GM10266 (cell line): ENCODE data around the gene GALNT4.

Source experiments
- DNase-seq: peaks from one replicate; pipeline ENCODE4 v3.0.0; 2012; ENCODE audit errors: extremely low spot score
- TF ChIP-seq, protein P1 (sequence below): IDR thresholded peaks from 2 replicates; pipeline ENCODE4 v1.5.1; 2012; ENCODE audit warnings: mild to moderate bottlenecking, low read depth; ENCODE audit not compliant: control insufficient read depth, insufficient read depth; ENCODE audit errors: missing control alignments

The GALNT4 gene

DNA sequence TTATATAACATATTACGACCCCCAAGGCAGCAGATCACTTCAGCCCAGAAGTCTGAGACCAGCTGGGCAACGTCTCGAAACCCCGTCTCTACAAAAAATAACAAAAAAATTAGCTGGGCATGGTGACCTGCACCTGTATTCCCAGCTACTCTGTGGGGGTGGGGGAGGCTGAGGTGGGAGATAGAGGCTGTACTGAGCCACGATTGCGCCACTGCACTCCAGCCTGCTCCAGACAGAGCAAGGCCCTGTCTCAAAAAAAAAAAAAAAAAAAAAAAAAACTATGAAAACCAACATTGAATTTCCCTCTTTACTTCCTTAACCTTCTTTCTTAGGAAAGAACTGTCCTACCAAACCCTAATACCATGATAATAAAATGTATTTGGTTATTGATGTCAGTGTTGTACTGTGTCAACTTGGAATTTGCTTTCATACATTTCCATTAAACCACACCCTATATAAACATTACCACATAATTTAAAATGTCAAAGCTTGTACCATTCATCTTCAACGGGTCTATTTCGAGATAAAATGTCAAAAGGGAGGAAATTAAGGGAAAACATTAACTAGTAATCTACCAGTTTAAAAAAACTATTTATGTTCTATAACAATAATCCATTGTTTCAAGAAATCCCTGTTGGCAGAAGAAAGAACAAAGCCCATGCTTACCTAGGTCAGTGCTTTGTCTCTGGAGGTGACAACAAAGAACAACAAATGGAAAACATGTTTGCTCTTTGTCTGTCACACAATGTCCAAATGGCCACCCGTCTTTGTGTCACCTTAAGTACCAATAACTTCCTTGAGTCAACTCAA is 17.4 kb downstream of the GALNT4 start:
- TF ChIP-seq, protein P1, sequence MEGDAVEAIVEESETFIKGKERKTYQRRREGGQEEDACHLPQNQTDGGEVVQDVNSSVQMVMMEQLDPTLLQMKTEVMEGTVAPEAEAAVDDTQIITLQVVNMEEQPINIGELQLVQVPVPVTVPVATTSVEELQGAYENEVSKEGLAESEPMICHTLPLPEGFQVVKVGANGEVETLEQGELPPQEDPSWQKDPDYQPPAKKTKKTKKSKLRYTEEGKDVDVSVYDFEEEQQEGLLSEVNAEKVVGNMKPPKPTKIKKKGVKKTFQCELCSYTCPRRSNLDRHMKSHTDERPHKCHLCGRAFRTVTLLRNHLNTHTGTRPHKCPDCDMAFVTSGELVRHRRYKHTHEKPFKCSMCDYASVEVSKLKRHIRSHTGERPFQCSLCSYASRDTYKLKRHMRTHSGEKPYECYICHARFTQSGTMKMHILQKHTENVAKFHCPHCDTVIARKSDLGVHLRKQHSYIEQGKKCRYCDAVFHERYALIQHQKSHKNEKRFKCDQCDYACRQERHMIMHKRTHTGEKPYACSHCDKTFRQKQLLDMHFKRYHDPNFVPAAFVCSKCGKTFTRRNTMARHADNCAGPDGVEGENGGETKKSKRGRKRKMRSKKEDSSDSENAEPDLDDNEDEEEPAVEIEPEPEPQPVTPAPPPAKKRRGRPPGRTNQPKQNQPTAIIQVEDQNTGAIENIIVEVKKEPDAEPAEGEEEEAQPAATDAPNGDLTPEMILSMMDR, result no peak
- no peak for DNase-seq

DNA sequence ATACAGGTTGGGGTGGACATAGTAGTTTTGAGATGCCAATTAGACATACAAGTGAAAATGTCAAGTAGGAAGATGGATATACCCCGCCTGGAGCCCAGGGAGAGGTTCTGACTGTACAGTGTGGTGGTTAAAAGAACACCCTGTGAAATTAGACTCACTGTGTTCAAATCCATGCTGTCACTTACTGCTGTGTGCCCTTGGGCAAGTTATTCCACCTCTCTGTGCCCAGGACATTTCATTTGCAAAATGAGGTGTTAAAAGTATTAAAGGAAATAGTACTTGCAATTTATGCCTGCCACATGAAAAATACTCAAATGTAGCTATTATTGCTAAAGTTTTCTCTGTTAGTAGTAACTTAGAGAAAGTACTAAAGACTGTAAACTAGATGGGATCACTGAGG is 18.5 kb downstream of the GALNT4 start:
- DNase-seq, result no peak
- TF ChIP-seq, protein P1, result no peak

DNA sequence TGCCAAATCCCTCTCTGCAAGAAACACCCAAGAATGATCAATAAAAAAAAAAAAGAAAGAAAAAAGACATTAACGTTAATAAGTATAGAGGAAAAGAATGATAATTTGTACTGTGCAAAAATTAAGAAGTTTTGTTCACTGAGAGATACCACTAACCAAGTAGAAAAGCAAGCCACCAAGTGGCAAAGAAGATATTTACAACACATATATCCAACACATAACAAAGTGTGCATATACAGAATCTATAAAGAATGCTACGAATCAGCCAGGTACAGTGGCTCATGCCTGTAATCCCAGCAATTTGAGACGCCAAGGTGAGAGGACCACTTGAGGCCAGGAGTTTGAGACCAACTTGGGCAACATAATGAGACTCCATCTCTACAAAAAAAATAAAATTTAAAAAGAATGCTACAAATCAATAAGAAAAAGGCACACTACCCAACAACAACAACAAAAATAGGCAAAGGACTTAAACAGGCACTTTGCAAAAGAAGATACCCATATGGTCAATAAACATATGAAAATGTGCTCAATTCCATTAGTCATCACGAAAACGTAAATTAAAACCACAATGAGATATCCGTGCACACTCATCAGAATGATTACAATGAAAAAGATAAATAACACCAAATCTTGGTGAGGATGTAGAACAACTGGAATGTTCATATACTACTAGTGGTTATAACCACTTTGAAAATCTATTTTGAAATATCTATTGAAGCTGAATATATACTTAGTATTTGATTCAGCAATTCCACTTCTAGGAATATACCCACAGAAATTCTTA is 19.8 kb downstream of the GALNT4 start:
- TF ChIP-seq, protein P1, result no peak
- DNase-seq, result no peak

DNA sequence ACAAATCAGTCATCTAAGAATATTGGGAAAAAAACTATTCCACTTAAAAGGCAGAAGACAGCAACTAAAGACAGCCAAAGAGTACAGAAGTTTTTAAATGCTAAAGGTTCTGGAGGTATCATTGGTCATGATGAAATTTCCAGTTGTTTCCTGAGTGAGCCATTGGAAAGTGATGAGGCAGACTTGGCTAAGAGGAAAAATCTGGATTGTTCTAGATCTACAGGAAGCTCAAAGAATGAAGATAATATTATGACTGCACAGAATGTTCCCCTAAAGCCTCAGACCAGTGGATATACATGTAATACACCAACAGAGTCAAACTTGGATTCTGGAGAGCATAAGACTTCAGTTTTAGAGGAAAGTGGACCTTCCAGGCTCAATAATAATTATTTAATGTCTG is 22.8 kb downstream of the GALNT4 start:
- TF ChIP-seq, protein P1, result no peak
- no peak for DNase-seq

DNA sequence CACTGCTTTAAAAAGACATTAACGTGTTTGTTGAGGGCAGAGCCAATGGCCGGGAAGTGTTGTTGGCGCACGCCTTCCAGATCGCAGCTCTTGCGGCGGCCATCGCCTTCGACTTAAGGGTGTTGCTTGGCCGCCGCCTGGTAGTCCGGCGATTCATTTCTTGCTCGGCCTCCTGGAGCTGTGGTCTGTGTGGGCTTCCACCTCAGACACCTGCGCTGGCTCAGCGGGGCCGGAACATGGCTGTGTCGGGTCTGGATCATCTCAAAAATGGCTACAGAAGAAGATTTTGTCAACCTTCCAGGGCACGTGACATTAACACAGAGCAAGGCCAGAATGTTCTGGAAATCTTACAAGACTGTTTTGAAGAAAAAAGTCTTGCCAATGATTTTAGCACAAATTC is 24.7 kb downstream of the GALNT4 start:
- DNase-seq, result no peak
- TF ChIP-seq, protein P1, result no peak

DNA sequence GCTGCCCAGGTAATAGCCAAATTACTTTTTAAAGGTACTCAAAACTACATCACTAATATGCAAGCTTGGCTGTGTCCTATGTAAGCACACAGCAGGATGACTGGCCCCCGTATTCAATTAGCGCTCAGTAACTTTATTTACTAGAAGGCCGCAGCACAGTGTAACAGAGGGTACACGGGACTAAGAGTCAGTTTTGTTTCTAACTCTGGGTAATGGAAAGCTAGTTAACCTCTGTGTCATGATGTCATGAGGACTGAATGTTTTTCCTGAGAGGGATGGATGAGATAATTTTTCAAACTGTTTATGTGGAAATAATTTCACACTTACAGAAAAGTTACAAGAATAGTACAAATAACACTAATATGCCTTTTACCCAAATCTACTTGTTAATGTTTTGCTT is 27.1 kb downstream of the GALNT4 start:
- DNase-seq, result no peak
- TF ChIP-seq, protein P1, result no peak

DNA sequence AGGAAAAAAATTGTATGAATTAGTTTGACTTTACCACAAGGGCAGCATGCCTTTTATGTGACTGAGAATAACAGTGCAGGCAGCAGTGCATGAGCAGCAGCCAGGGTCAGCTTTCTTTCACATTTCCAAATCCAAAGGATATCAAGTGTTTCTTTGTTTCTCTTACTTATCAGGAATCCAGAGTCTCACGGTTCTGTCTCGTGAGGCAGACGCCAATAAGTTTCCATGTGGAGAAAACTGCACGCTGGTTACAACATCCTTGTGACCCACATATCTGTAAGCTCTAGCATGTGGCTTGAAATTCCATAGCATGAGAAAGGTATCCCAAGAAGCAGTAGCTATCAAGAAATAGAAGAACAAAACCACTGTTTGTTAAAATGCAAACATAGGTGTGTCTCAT is 27.6 kb downstream of the GALNT4 start:
- TF ChIP-seq, protein P1, result no peak

More for the DNA sequence above, 27.6 kb downstream of the GALNT4 start:
- DNase-seq, result no peak
